GM10248 (cell line): ENCODE data around the gene AOPEP.

Source experiments
- CTCF ChIA-PET: fragments of 300-600 bp; sonication (Branson Sonifier 250); formaldehyde crosslinking; extraction: SDS; loops from one replicate; lab custom pipeline; 2021; ENCODE audit warnings: antibody characterized with exemption; lab: Yijun Ruan, JAX
- POLR2A ChIA-PET: fragments of 350-650 bp; sonication (Branson Sonifier 250); formaldehyde crosslinking; extraction: SDS; loops from one replicate; lab custom pipeline; 2020; ENCODE audit warnings: antibody characterized with exemption; lab: Yijun Ruan, JAX
- DNase-seq: peaks from one replicate; pipeline ENCODE4 v3.0.0; 2012; ENCODE audit errors: extremely low spot score
- CTCF ChIP-seq: IDR thresholded peaks from 2 replicates; pipeline ENCODE4 v1.5.1; 2012; ENCODE audit warnings: mild to moderate bottlenecking, low read depth; ENCODE audit errors: extremely low read depth, missing control alignments, control extremely low read depth

AOPEP gene

GRCh38 chr9:95075700-95076099, 349.2 kb downstream of the AOPEP start:
- CTCF ChIA-PET, result no interaction called here
- TF ChIP-seq CTCF, result no peak
- POLR2A ChIA-PET, result no interaction called here
- no peak for DNase-seq

- no peak for DNase-seq
- ChIA-PET POLR2A (no interaction called here), CTCF (no interaction called here)
- no peak for TF ChIP-seq CTCF
Observed at GRCh38 chr9:95076696-95077052, 350.2 kb downstream of the AOPEP start.

GRCh38 chr9:95077053-95077765, 350.7 kb downstream of the AOPEP start:
- no peak for TF ChIP-seq CTCF
- CTCF ChIA-PET, result no interaction called here
- DNase-seq, result no peak
- POLR2A ChIA-PET, result no interaction called here

GRCh38 chr9:95077766-95078370, 351.4 kb downstream of the AOPEP start:
- POLR2A ChIA-PET, result interaction anchor here (0.5 kb wide), 1 partner anchor 229 kb away, joined by 3 read pairs; no protein-coding TSS in a partner anchor
- CTCF ChIA-PET, result no interaction called here
- no peak for TF ChIP-seq CTCF
- DNase-seq, result no peak

GRCh38 chr9:95078511-95078910, 352.0 kb downstream of the AOPEP start:
- ChIA-PET POLR2A (interaction anchor here (0.5 kb wide), 1 partner anchor 230 kb away, joined by 3 read pairs; no protein-coding TSS in a partner anchor), CTCF (no interaction called here)
- no peak for TF ChIP-seq CTCF
- DNase-seq, result no peak

- no peak for DNase-seq
- ChIA-PET CTCF (no interaction called here), POLR2A (no interaction called here)
Observed at GRCh38 chr9:95078939-95079338, 352.4 kb downstream of the AOPEP start.

More at GRCh38 chr9:95078939-95079338, 352.4 kb downstream of the AOPEP start:
- TF ChIP-seq CTCF, result no peak
